BE2C (cell line): Measurements from ENCODE around the gene C17orf100.
"Not testable (repeated sequence)": the region's sequence is repeated elsewhere in the genome, so short reads cannot be mapped to it uniquely, and the experiment has no call there.

Source experiments
- DNase-seq: peaks from one replicate; pipeline ENCODE4 v3.0.0-alpha.2; 2020
- H3K27me3 ChIP-seq: fragments of 250-450 bp; sonication (Bioruptor Pico); 2 replicates; pipeline ENCODE4 v1.5.1; 2020; ENCODE audit warnings: mild to moderate bottlenecking
- H3K36me3 ChIP-seq: fragments of 250-450 bp; sonication (Bioruptor Pico); 2 replicates; pipeline ENCODE4 v1.5.1; 2020; ENCODE audit warnings: mild to moderate bottlenecking
- H3K4me1 ChIP-seq: fragments of 250-450 bp; sonication (Bioruptor Pico); 2 replicates; pipeline ENCODE4 v1.5.1; 2020
- H3K4me3 ChIP-seq: 2 replicates; pipeline ENCODE4 v1.5.1; 2011; ENCODE audit warnings: low read depth, low read length
- H3K9me3 ChIP-seq: fragments of 250-450 bp; sonication (Bioruptor Pico); 2 replicates; pipeline ENCODE4 v1.5.1; 2020
- CTCF ChIP-seq: IDR thresholded peaks from 2 replicates; pipeline ENCODE4 v1.5.1; 2012; ENCODE audit warnings: mild to moderate bottlenecking, low read depth, low read length

C17orf100 gene

DNA sequence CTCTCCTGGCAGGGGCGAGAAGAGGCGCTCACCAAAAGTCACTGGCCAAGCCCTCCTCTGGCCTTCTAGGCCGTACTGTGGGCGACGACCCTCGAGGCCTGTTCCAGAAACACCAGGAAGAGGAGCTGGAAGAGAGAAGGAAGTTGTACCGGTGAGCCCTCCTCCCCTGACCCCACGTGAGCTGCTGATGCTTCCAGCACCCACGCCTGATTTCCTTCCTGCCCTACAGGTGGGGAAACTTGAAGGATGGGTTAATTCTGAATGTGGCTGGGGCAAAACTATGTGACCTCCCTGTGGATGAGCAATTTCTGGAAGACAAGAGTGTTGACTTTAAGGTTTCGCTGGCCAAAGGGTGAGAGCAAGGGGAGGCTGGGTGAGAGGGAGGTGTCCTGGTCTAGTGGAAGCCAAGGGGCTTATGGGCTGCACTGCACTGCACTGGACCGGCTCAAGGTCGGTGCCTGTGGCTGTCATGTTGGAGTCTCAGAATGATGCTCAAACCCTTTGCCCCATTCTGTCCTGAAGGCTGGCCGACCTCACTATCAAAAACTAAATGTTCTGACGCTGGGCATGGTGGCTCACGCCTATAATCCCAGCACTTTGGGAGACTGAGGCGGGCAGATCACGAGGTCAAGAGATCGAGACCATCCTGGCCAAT lies 6.2 kb downstream of the C17orf100 start:
- H3K9me3 ChIP-seq = no peaks in the 10 kb centered on the region
- H3K27me3 ChIP-seq = 0 out of 2 replicates have a peak, but pooled peaks cover 3% of the 10 kb centered on the region
- H3K4me3 ChIP-seq = no peak overlapping the region
- no peaks in the 10 kb centered on the region for H3K36me3 ChIP-seq
- TF ChIP-seq CTCF = no peak
- no peaks in the 10 kb centered on the region for H3K4me1 ChIP-seq
- no peak for DNase-seq

GRCh38 chr17:6658411-6658810 lies 6.8 kb downstream of the C17orf100 start:
- not testable (repeated sequence) for H3K4me1 ChIP-seq, H3K9me3 ChIP-seq, DNase-seq, H3K27me3 ChIP-seq, H3K4me3 ChIP-seq, H3K36me3 ChIP-seq

DNA sequence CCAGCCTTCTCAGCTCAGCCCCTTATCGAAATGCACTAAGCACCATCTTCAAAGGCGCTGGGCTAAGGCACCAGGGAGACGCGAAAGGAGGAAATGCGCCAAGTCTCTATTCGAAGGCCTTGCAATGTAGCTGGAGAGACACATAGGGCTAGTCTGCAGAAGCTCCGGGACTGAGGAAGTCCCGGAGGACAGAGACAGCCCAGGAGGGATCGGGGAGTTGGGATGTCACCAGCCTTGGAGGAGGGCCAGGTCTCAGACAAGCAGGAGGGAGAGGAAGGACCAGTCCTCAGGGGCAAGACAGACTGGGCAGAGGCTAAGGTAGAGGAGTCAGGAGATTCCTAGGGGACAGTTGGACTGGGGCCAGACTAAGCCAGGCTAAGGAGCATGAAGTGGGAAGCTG lies 8.5 kb downstream of the C17orf100 start:
- no peak for DNase-seq
- H3K36me3 ChIP-seq = no peaks in the 10 kb centered on the region
- TF ChIP-seq CTCF = no peak
- H3K4me1 ChIP-seq = no peaks in the 10 kb centered on the region
- 0 out of 2 replicates have a peak, but pooled peaks cover 3% of the 10 kb centered on the region for H3K27me3 ChIP-seq
- no peaks in the 10 kb centered on the region for H3K9me3 ChIP-seq
- no peak overlapping the region for H3K4me3 ChIP-seq

DNA sequence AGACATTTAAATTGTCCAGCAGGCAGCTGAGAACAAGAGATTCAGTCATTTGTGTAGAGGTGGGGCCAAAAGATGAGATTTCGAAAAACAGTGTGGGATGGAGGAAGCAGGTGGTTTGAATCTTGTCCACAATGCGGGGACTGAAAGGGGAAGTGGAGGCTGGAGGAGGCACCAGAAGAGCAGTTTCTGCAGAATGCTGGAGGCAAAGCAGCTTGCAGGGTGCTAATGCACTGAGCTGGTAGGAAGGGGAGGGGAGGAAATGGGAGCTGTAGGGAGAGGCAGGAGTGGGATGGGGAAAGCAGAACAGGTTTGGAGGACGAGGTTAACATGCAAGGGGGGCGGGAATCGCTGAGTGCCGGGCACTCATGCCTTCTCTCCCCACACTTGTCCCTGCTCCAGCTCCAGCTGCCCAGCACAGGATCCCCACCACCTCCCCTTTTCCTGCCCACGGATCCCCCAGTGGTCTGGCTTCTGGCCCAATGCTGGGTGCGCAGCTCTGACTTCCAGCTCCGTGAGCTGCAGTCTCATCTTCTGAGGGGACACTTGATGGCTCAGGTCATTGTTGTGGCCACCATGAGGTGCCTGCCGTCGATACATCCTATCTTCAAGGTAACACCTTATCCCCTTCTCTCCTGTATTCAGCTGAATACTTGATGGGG lies 9.4 kb downstream of the C17orf100 start:
- TF ChIP-seq CTCF = no peak
- 0 out of 2 replicates have a peak, but pooled peaks cover 3% of the 10 kb centered on the region for H3K27me3 ChIP-seq
- DNase-seq = no peak
- no peaks in the 10 kb centered on the region for H3K36me3 ChIP-seq
- H3K9me3 ChIP-seq = no peaks in the 10 kb centered on the region
- no peaks in the 10 kb centered on the region for H3K4me1 ChIP-seq
- H3K4me3 ChIP-seq = no peak overlapping the region

GRCh38 chr17:6661464-6661848 lies 9.9 kb downstream of the C17orf100 start:
- Histone ChIP-seq H3K36me3 (no peaks in the 10 kb centered on the region), H3K4me1 (no peaks in the 10 kb centered on the region), H3K4me3 (no peak overlapping the region), H3K9me3 (no peaks in the 10 kb centered on the region), H3K27me3 (0 out of 2 replicates have a peak, but pooled peaks cover 3% of the 10 kb centered on the region)
- DNase-seq = no peak
- TF ChIP-seq CTCF = no peak

DNA sequence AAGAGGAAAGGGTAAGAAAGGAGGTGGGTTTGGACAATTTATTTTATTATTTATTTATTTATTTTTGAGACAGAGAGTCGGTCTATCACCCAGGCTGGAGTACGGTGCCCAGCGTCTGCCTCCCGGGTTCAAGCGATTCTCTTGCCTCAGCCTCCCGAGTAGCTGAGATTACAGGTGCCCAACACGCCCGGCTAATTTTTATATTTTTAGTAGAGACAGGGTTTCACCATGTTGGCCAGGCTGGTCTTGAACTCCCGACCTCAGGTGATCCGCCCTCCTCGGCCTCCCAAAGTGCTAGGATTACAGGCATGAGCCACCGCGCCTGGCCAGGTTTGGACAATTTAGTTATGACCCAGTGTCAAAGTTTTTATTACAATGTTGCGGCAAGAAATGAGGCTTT lies 11.6 kb downstream of the C17orf100 start:
- not testable (repeated sequence) for DNase-seq, H3K36me3 ChIP-seq, H3K27me3 ChIP-seq, H3K4me1 ChIP-seq, H3K9me3 ChIP-seq, H3K4me3 ChIP-seq

GRCh38 chr17:6666077-6666521 lies 14.5 kb downstream of the C17orf100 start:
- peak; percentile 56 for DNase-seq
- H3K4me1 ChIP-seq = no peaks in the 10 kb centered on the region

More at GRCh38 chr17:6666077-6666521, 14.5 kb downstream of the C17orf100 start:
- H3K36me3 ChIP-seq = no peaks in the 10 kb centered on the region
- no peaks in the 10 kb centered on the region for H3K9me3 ChIP-seq
- no peak overlapping the region for H3K4me3 ChIP-seq
- peaks cover 3% of the 10 kb centered on the region; the same call in 1 of the 2 replicates for H3K27me3 ChIP-seq
- TF ChIP-seq CTCF = peak; percentile 80
